ENCODE results near the gene TBX19. TPM values are rescaled to one million over a fixed set of nuclear protein-coding genes. Genes with fewer than 3 reads are reported as not detected.

TBX19 gene
- total RNA-seq, 1 experiment from 2014 or later: 2.0 TPM

DNA sequence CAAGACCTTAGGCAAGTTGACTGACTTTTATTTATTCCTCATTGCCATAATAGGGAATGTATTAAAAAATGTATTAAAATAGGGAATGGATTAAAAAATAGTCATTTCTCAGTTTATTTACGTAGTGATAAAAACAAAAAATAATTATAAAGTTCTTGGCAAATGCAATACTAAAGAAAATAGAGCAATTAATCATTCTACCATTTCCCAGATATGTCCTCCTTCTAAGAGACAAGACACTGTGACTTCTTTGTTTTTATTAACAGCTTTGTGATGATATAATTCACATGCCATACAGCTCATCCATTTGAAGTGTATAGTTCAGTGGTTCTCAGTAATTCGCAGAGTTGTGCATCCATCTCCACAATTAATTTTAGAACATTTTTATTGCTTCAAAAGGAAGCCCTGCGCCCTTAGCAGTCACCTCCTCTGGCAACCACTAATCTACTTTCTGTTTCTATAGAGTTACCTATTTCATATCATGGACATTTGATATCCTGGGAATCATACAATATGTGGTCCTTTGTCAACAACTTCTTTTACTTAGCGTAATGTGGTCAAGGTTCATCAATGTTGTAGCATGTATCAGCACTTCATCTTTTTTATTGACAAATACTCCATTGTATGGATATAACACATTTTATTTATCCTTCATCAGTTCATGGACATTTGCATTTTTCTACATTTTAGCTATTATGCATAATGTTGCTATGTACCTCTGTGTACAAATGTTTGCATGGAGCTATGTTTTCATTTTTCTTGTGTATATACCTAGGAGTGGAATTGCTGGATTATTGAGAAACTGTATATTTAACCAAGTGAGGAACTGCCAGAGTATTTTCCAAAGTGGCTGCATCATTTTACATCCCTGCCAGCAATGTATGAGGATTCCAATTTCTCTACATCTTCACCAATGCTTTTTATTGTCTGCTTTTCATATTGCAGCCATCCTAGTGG lies 5.6 kb downstream of the TBX19 start:
- BruUV-seq (replicated peaks): no TSS peak
- CTCF ChIA-PET: interaction anchor here (0.6 kb wide), 1 partner anchor 894 kb away, joined by 3 read pairs; no protein-coding TSS in a partner anchor
- H2AFZ ChIP-seq: no peak overlapping the region
- H3K4me3 ChIP-seq: no peak overlapping the region
- intact Hi-C loops (cut with micrococcal nuclease; ENCODE audit: unreplicated experiment): no loop called here
- H3F3A ChIP-seq (ENCODE audit: insufficient read depth, low read depth): peaks cover 16% of the 10 kb centered on the region; the same call in 1 of the 2 replicates
- no peaks in the 10 kb centered on the region for H4K20me1 ChIP-seq (ENCODE audit: insufficient read depth)
- H3K79me2 ChIP-seq (ENCODE audit: low read depth): no peaks in the 10 kb centered on the region
- H3K9me2 ChIP-seq (ENCODE audit: insufficient read depth): no peaks in the 10 kb centered on the region
- H3K36me3 ChIP-seq (ENCODE audit: low read depth): no peaks in the 10 kb centered on the region
- DNase-seq: no peak
- POLR2A ChIA-PET (ENCODE audit: unreplicated experiment): interaction anchor here (0.6 to 0.7 kb wide), 2 partner anchors 141 to 404 kb away, joined by 3 to 9 read pairs; no protein-coding TSS in a partner anchor
- no peaks in the 10 kb centered on the region for H3K9me3 ChIP-seq (ENCODE audit: insufficient read depth, low read depth)
- peaks cover 30% of the 10 kb centered on the region for H3K4me1 ChIP-seq (replicated peaks; ENCODE audit: insufficient read depth)
- H3K27me3 ChIP-seq (ENCODE audit: insufficient read depth, low read depth): no peaks in the 10 kb centered on the region
- H3K4me2 ChIP-seq: peak overlapping the region; percentile 31; the same call in 1 of the 2 replicates
- H3K27ac ChIP-seq: no peak overlapping the region
- no peak for TF ChIP-seq EZH2 (IDR thresholded peaks at IDR 0.05; ENCODE audit: low read depth)
- TF ChIP-seq, protein P1, sequence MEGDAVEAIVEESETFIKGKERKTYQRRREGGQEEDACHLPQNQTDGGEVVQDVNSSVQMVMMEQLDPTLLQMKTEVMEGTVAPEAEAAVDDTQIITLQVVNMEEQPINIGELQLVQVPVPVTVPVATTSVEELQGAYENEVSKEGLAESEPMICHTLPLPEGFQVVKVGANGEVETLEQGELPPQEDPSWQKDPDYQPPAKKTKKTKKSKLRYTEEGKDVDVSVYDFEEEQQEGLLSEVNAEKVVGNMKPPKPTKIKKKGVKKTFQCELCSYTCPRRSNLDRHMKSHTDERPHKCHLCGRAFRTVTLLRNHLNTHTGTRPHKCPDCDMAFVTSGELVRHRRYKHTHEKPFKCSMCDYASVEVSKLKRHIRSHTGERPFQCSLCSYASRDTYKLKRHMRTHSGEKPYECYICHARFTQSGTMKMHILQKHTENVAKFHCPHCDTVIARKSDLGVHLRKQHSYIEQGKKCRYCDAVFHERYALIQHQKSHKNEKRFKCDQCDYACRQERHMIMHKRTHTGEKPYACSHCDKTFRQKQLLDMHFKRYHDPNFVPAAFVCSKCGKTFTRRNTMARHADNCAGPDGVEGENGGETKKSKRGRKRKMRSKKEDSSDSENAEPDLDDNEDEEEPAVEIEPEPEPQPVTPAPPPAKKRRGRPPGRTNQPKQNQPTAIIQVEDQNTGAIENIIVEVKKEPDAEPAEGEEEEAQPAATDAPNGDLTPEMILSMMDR (conservative IDR thresholded peaks at IDR 0.05): no peak

DNA sequence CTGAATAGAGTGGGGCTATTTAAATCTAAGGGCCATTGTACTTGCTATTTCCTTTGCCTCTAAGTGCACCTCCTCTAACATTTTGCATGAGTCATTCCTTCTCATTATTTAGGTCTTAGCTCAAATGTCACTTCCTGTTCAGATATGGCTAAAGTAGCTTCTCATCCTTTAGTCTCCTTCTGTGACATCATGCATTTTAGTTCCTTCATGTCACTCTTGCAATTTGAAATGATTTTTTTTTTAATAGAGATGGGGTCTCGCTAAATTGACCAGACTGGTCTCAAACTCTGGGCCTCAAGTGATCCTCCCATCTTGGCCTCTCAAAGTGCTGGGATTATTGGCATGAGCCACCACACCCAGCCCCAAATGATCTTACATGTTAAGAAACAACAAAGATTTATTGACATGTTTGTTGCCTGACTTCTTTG lies 6.6 kb downstream of the TBX19 start:
- H3K27ac ChIP-seq: peak overlapping the region; percentile 2; the same call in 1 of the 2 replicates

More for the DNA sequence above, 6.6 kb downstream of the TBX19 start:
- Histone ChIP-seq H3K79me2 (ENCODE audit: low read depth) (no peaks in the 10 kb centered on the region), H3K36me3 (ENCODE audit: low read depth) (no peaks in the 10 kb centered on the region), H3K9me3 (ENCODE audit: insufficient read depth, low read depth) (no peaks in the 10 kb centered on the region), H3K27me3 (ENCODE audit: insufficient read depth, low read depth) (no peaks in the 10 kb centered on the region), H3F3A (ENCODE audit: insufficient read depth, low read depth) (peaks cover 16% of the 10 kb centered on the region; the same call in 1 of the 2 replicates), H2AFZ (0 out of 2 replicates have a peak overlapping the region, but pooled peaks have one; percentile 39), H3K9me2 (ENCODE audit: insufficient read depth) (no peaks in the 10 kb centered on the region), H3K4me2 (0 out of 2 replicates have a peak overlapping the region, but pooled peaks have one; percentile 18), H4K20me1 (ENCODE audit: insufficient read depth) (no peaks in the 10 kb centered on the region), H3K4me1 (replicated peaks; ENCODE audit: insufficient read depth) (peaks cover 30% of the 10 kb centered on the region), H3K4me3 (no peak overlapping the region)
- TF ChIP-seq, protein P1 (conservative IDR thresholded peaks at IDR 0.05): no peak
- no peak for TF ChIP-seq EZH2 (IDR thresholded peaks at IDR 0.05; ENCODE audit: low read depth)
- ChIA-PET POLR2A (ENCODE audit: unreplicated experiment) (interaction anchor here (0.6 to 0.7 kb wide), 3 partner anchors 56 to 142 kb away, joined by 3 to 6 read pairs (median 5); no protein-coding TSS in a partner anchor), CTCF (interaction anchor here (0.6 kb wide), 2 partner anchors 34 to 893 kb away, joined by 3 read pairs; no protein-coding TSS in a partner anchor)
- intact Hi-C loops (cut with micrococcal nuclease; ENCODE audit: unreplicated experiment): no loop called here
- BruUV-seq (replicated peaks): no TSS peak
- peak in 1 of 2 experiments; percentile 79 for DNase-seq
